OCI-LY1 (cell line): ENCODE results near the gene TMEM52.

Experiments
- EZH2 ChIP-seq: fragments of 200-600 bp; sonication (generic), shearing (Covaris generic); IDR thresholded peaks from 2 replicates; pipeline ENCODE4 v1.8.0; 2017; ENCODE audit warnings: borderline replicate concordance, mixed run types, mild to moderate bottlenecking, antibody characterized with exemption, low read length, moderate library complexity, mixed read lengths
- TF ChIP-seq, protein P1 (sequence below): fragments of 200-600 bp; sonication (generic), shearing (Covaris generic); IDR thresholded peaks from 2 replicates; pipeline ENCODE4 v1.5.1; 2017; ENCODE audit warnings: mild to moderate bottlenecking, antibody characterized with exemption, low read length, moderate library complexity, mixed read lengths

DNA sequence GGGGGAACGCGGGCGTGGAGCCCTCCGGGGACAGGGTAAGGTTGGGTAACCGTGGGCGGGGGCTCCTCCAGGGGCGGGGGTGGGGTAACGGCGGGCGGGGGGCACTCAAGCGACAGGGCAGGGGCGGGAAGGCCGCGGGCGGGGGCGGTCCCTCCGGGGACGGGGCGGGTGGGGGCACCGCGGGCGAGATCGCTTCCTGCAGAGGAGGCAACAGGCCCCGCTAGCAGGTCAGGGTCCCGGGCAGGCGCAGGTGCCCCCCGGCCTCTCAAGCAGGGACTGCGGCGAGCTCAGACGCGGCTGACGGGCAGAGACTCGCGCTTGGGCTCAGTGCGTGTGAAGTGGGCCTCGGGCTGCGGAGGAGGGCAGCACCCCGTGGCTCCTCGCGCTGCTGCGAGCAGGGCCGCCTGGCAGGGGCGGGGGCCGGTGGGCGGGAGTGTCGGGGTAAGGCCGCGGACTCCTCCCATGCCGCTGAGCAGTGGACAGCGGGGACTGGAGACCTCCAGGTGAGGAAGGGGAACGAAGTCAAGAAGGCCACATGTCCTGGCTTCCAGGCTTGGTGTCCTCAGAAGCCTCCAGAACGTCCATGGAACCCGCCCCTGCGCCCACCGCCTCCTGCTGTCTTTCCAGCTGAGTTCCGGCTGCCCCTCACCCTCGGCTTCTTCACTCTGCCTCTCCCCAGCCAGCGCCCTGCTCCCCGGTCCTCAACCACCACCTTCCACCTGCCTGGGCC, 27.6 kb downstream of the TMEM52 start:
- no peak for TF ChIP-seq EZH2
- TF ChIP-seq, protein P1, sequence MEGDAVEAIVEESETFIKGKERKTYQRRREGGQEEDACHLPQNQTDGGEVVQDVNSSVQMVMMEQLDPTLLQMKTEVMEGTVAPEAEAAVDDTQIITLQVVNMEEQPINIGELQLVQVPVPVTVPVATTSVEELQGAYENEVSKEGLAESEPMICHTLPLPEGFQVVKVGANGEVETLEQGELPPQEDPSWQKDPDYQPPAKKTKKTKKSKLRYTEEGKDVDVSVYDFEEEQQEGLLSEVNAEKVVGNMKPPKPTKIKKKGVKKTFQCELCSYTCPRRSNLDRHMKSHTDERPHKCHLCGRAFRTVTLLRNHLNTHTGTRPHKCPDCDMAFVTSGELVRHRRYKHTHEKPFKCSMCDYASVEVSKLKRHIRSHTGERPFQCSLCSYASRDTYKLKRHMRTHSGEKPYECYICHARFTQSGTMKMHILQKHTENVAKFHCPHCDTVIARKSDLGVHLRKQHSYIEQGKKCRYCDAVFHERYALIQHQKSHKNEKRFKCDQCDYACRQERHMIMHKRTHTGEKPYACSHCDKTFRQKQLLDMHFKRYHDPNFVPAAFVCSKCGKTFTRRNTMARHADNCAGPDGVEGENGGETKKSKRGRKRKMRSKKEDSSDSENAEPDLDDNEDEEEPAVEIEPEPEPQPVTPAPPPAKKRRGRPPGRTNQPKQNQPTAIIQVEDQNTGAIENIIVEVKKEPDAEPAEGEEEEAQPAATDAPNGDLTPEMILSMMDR: no peak
